K562 (cell line): ENCODE results near the gene NOD1. TPM values are rescaled to one million over a fixed set of nuclear protein-coding genes. Genes with fewer than 3 reads are reported as not detected.

Source experiments
- DEAF1 ChIP-seq: fragments of 450-650 bp; formaldehyde crosslinking; IDR thresholded peaks from 2 replicates; pipeline ENCODE4 v1.4.0; 2020; ENCODE audit warnings: mild to moderate bottlenecking, moderate library complexity
- ELF4 ChIP-seq: fragments of 450-650 bp; formaldehyde crosslinking; IDR thresholded peaks from 2 replicates; pipeline ENCODE4 v1.4.0; 2022; ENCODE audit warnings: missing genetic modification characterization
- EP300 ChIP-seq: IDR thresholded peaks from 2 replicates; pipeline ENCODE4 v1.6.1; 2012; ENCODE audit warnings: low read length, improper control_type of control experiment
- FOSL1 ChIP-seq: fragments of 200-800 bp; sonication (Bioruptor generic); conservative IDR thresholded peaks from 2 replicates; pipeline ENCODE4 v1.6.1; 2016; ENCODE audit warnings: missing genetic modification characterization, missing compliant biosample characterization
- FOXM1 ChIP-seq, 2 experiments: fragments of 450-650 bp in 1 of 2; sonication (generic) in 1 of 2; formaldehyde crosslinking in 1 of 2; IDR thresholded peaks; 2 replicates each; pipeline versions ENCODE4 v1.6.1 to v1.9.0; 2017 to 2022; ENCODE audit warnings: low read depth in 2 of 2, mild to moderate bottlenecking in 2 of 2, missing genetic modification reagents in 1 of 2, moderate library complexity in 1 of 2
- HCFC1 ChIP-seq: IDR thresholded peaks from 2 replicates; pipeline ENCODE4 v1.6.1; 2012; ENCODE audit warnings: low read depth, low read length, improper control_type of control experiment
- HDAC1 ChIP-seq, 2 experiments: fragments of 450-650 bp; IDR thresholded peaks; 2 replicates each; pipeline ENCODE4 v1.6.1; 2016 to 2017; ENCODE audit warnings: inconsistent platforms in 1 of 2, mild to moderate bottlenecking in 1 of 2, moderate library complexity in 1 of 2
- KAT7 ChIP-seq: sonication (generic); formaldehyde crosslinking; IDR thresholded peaks from 2 replicates; pipeline ENCODE4 v1.8.0; 2022; ENCODE audit warnings: missing genetic modification reagents, mild to moderate bottlenecking, borderline replicate concordance
- KDM1A ChIP-seq, 2 experiments: fragments of 450-650 bp; IDR thresholded peaks; 2 replicates each; pipeline ENCODE4 v1.6.1; 2016; ENCODE audit warnings: mild to moderate bottlenecking in 2 of 2
- MTA2 ChIP-seq: fragments of 450-650 bp; IDR thresholded peaks from 2 replicates; pipeline ENCODE4 v1.6.1; 2016; ENCODE audit warnings: low read depth
- NFE2 ChIP-seq: IDR thresholded peaks from 2 replicates; pipeline ENCODE4 v1.6.1; 2014; ENCODE audit warnings: antibody characterized with exemption, low read depth
- NONO ChIP-seq, 2 experiments: fragments of 200-400 bp in 1 of 2; fragments of 450-650 bp in 1 of 2; formaldehyde crosslinking in 1 of 2; IDR thresholded peaks; 2 replicates each; pipeline ENCODE4 v1.6.1; 2017; ENCODE audit warnings: low read depth in 2 of 2, mild to moderate bottlenecking in 2 of 2, moderate library complexity in 2 of 2, low read length in 1 of 2
- PHB2 ChIP-seq: fragments of 450-650 bp; IDR thresholded peaks from 2 replicates; pipeline ENCODE4 v1.6.1; 2017; ENCODE audit warnings: low read depth
- RBM34 ChIP-seq: fragments of 200-400 bp; formaldehyde crosslinking; IDR thresholded peaks from 2 replicates; pipeline ENCODE4 v1.6.1; 2018; ENCODE audit warnings: low read length, borderline replicate concordance; ENCODE audit not compliant: insufficient read depth
- RCOR1 ChIP-seq, 2 experiments: IDR thresholded peaks; 2 replicates each; pipeline ENCODE4 v1.6.1; 2012; ENCODE audit warnings: low read depth in 2 of 2, low read length in 2 of 2, borderline replicate concordance in 1 of 2, improper control_type of control experiment in 1 of 2
- SIRT6 ChIP-seq: IDR thresholded peaks from one replicate; pipeline ENCODE4 v1.6.1; 2012; ENCODE audit warnings: low read depth, mild to moderate bottlenecking, control low read depth, inconsistent platforms, low read length, moderate library complexity
- SMAD1 ChIP-seq: fragments of 150-350 bp; IDR thresholded peaks from 2 replicates; pipeline ENCODE4 v1.6.1; 2014; ENCODE audit warnings: low read length, low read depth; ENCODE audit not compliant: partially characterized antibody
- SREBF1 ChIP-seq: fragments of 150-350 bp; IDR thresholded peaks from 2 replicates; pipeline ENCODE4 v1.6.1; 2014; ENCODE audit warnings: antibody characterized with exemption, low read depth, low read length, borderline replicate concordance
- TFAP4 ChIP-seq: sonication (generic); formaldehyde crosslinking; IDR thresholded peaks from 2 replicates; pipeline ENCODE4 v1.8.0; 2022; ENCODE audit warnings: missing genetic modification reagents, mild to moderate bottlenecking, moderate library complexity, borderline replicate concordance
- TFE3 ChIP-seq: fragments of 450-650 bp; formaldehyde crosslinking; IDR thresholded peaks from 2 replicates; pipeline ENCODE4 v1.4.0; 2020; ENCODE audit warnings: mild to moderate bottlenecking, mixed read lengths
- TOE1 ChIP-seq, 2 experiments: fragments of 450-650 bp in 1 of 2; sonication (generic) in 1 of 2; formaldehyde crosslinking in 1 of 2; IDR thresholded peaks; 2 replicates each; pipeline versions ENCODE4 v1.7.1 to v1.8.0; 2016 to 2022; ENCODE audit warnings: borderline replicate concordance in 2 of 2, mild to moderate bottlenecking in 2 of 2, antibody characterized with exemption in 1 of 2, inconsistent platforms in 1 of 2, low read depth in 1 of 2, missing genetic modification reagents in 1 of 2, moderate library complexity in 1 of 2
- TRIM24 ChIP-seq, 2 experiments: fragments of 450-650 bp; IDR thresholded peaks; 2 replicates each; pipeline ENCODE4 v1.6.1; 2016
- ZFP1 ChIP-seq: fragments of 450-650 bp; formaldehyde crosslinking; IDR thresholded peaks from 2 replicates; pipeline ENCODE4 v1.4.0; 2020; ENCODE audit warnings: mild to moderate bottlenecking, mixed read lengths
- ZNF165 ChIP-seq: fragments of 250-450 bp; sonication (Bioruptor Pico); IDR thresholded peaks from 2 replicates; pipeline ENCODE4 v1.4.0; 2020; ENCODE audit warnings: borderline replicate concordance
- ZNF583 ChIP-seq: fragments of 250-450 bp; sonication (Bioruptor Pico); IDR thresholded peaks from 2 replicates; pipeline ENCODE4 v1.4.0; 2020
- polyA plus RNA-seq, 8 experiments: library from polyadenylated mRNA; depleted of rRNA in 4 of 8; stranded (reverse) in 5 of 8; unstranded in 3 of 8; fragments of >200 nt; fragmentation: Nextera tagmentation in 2 of 8; fragmentation: Illumina TruSeq in 1 of 8; extraction: Ambion mirVana in 2 of 8; extraction: Trizol in 1 of 8; gene quantifications; 2 replicates each; pipeline versions ENCODE4 v1.2.1 to v1.2.3, GENCODE V29; 2011 to 2014; ENCODE audit warnings: inconsistent platforms in 1 of 8, missing spikeins in 1 of 8
- total RNA-seq, 7 experiments: library from RNA; depleted of rRNA in 6 of 7; stranded (reverse); fragments of >200 nt in 6 of 7; fragmentation: Illumina TruSeq in 2 of 7; extraction: Trizol in 2 of 7; gene quantifications; 2 replicates each; pipeline versions ENCODE4 v1.2.1 to v1.2.3, GENCODE V29; 2011 to 2021; ENCODE audit warnings: low replicate concordance in 1 of 7

Gene NOD1
- total and polyA plus RNA-seq, 9 of the 15 experiments (the other 6 are each of a cell fraction or from before 2014, with no cell fraction given), result 0.34 to 7.1 (median 4.7) TPM

- TF ChIP-seq ZFP1 (no peak), TFAP4 (CRISPR knock-in tag) (peak; percentile 73; the same call in 1 of the 2 replicates), HDAC1 (IDR thresholded peaks at IDR 0.05) (peak in 1 of 2 experiments; percentile 97; a peak in 2 of 4 replicates), FOSL1 (tag) (peak; percentile 93), MTA2 (peak; percentile 39; the same call in 1 of the 2 replicates), TFE3 (CRISPR knock-in tag) (no peak), RCOR1 (IDR thresholded peaks at IDR 0.05; ENCODE audit: borderline replicate concordance in 1 of 2, low read depth in 2 of 2, low read length in 2 of 2) (peak; percentile 95 to 99), SMAD1 (peak; percentile 83), ZNF165 (CRISPR knock-in tag) (no peak), NFE2 (peak; percentile 70), ZNF583 (CRISPR knock-in tag) (no peak), EP300 (peak; percentile 75), FOXM1 (IDR thresholded peaks at IDR 0.05; ENCODE audit: low read depth) (no peak), FOXM1 (CRISPR knock-in tag; IDR thresholded peaks at IDR 0.05; ENCODE audit: low read depth) (no peak), HCFC1 (peak; percentile 61), SIRT6 (no peak), KDM1A (IDR thresholded peaks at IDR 0.05) (peak; percentile 99), RBM34 (no peak), ELF4 (CRISPR knock-in tag) (peak; percentile 24; the same call in 1 of the 2 replicates), DEAF1 (peak; percentile 24; the same call in 1 of the 2 replicates), KAT7 (CRISPR knock-in tag) (no peak), TRIM24 (IDR thresholded peaks at IDR 0.05) (0 out of 4 replicates have a peak, but pooled peaks of 1 of the 2 experiments have one; percentile 39), PHB2 (no peak), TOE1 (IDR thresholded peaks at IDR 0.05; ENCODE audit: borderline replicate concordance) (no peak; the same call in 1 of the 2 replicates), TOE1 (CRISPR knock-in tag; IDR thresholded peaks at IDR 0.05; ENCODE audit: borderline replicate concordance, low read depth) (no peak), NONO (IDR thresholded peaks at IDR 0.05; ENCODE audit: low read depth in 2 of 2, low read length in 1 of 2) (no peak), SREBF1 (no peak)
Measured at GRCh38 chr7:30470163-30470770, 8.3 kb downstream of the NOD1 start (continued).
